ENCODE measurements around the gene GJD2.

Gene GJD2

GRCh38 chr15:34783431-34783830, 28.6 kb upstream of the GJD2 start (continued):
- TF ChIP-seq ZNF645 (tag by site-specific recombination; IDR thresholded peaks at IDR 0.05) (no peak), ZNF658 (tag by site-specific recombination; IDR thresholded peaks at IDR 0.05) (no peak)

DNA sequence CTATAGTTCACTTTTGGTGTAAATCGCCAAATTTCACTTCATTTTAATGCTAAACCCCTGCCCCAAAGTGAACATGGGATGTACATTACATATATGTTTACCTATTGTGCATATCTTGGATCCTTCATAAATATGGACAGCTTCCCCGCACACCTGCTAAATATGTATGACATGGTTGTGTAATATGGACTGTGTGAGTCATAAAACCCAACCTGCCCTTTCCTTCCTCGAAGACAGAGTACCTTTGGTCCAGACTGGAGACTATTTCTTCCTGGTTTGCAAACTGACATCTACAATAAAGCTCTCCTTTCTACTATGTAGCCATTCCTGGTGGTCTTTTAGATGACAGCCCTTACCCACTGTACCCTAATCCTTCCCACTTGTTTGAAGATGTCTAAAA, 28.1 kb upstream of the GJD2 start:
- TF ChIP-seq ZNF274 (IDR thresholded peaks at IDR 0.05; ENCODE audit: low read length) (no peak), ZNF274 (tag by site-specific recombination; IDR thresholded peaks at IDR 0.05; ENCODE audit: borderline replicate concordance) (no peak), ZNF530 (tag by site-specific recombination; IDR thresholded peaks at IDR 0.05; ENCODE audit: low read depth) (no peak), PRDM1 (tag by site-specific recombination; IDR thresholded peaks at IDR 0.05) (no peak), ZSCAN5A (tag by site-specific recombination; IDR thresholded peaks at IDR 0.05) (no peak), ZNF473 (tag by site-specific recombination; IDR thresholded peaks at IDR 0.05) (no peak)
- TF ChIP-seq, protein P1, sequence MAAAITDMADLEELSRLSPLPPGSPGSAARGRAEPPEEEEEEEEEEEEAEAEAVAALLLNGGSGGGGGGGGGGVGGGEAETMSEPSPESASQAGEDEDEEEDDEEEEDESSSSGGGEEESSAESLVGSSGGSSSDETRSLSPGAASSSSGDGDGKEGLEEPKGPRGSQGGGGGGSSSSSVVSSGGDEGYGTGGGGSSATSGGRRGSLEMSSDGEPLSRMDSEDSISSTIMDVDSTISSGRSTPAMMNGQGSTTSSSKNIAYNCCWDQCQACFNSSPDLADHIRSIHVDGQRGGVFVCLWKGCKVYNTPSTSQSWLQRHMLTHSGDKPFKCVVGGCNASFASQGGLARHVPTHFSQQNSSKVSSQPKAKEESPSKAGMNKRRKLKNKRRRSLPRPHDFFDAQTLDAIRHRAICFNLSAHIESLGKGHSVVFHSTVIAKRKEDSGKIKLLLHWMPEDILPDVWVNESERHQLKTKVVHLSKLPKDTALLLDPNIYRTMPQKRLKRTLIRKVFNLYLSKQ (tag by site-specific recombination; IDR thresholded peaks at IDR 0.05; ENCODE audit: borderline replicate concordance), result no peak
- Histone ChIP-seq H3K4me3 (ENCODE audit: low read depth, low read length) (no peak overlapping the region), H3K9me3 (ENCODE audit: control insufficient read depth, insufficient read depth, low read depth, low read length) (no peaks in the 10 kb centered on the region), H3K4me1 (ENCODE audit: control insufficient read depth, insufficient read depth, low read length) (no peaks in the 10 kb centered on the region), H3K27ac (ENCODE audit: extremely low read depth, low read depth, low read length) (no peak overlapping the region), H3K36me3 (ENCODE audit: control insufficient read depth in 2 of 2, insufficient read depth in 1 of 2, low read length in 2 of 2) (no peaks in the 10 kb centered on the region)
- POLR2A ChIA-PET, result no interaction called here
- CTCF ChIA-PET, result no interaction called here

DNA sequence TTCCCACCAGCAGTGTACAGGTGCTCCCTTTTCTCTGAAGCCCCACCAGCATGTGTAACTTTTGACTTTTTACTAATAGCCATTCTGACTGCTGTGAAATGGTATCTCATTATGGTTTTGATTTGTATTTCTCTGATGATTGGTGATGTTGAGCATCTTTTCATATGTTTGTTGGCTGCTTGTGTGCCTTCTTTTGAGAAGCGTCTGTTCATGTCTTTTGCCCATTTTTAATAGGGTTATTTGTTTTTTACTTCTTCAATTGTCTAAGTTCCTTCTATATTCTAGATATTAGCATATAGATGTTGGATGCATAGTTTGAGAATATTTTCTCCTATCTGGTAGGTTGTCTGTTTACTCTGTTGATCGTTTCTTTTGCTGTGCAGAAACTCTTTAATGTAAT, 25.9 kb upstream of the GJD2 start:
- POLR2A ChIA-PET, result no interaction called here

GRCh38 chr15:34776606-34777105, 21.9 kb upstream of the GJD2 start:
- Histone ChIP-seq H3K36me3 (ENCODE audit: control insufficient read depth in 2 of 2, insufficient read depth in 1 of 2, low read length in 2 of 2) (no peaks in the 10 kb centered on the region), H3K27ac (ENCODE audit: extremely low read depth, low read depth, low read length) (no peak overlapping the region), H3K4me1 (ENCODE audit: control insufficient read depth, insufficient read depth, low read length) (no peaks in the 10 kb centered on the region), H3K9me3 (ENCODE audit: control insufficient read depth, insufficient read depth, low read depth, low read length) (no peaks in the 10 kb centered on the region), H3K4me3 (ENCODE audit: low read depth, low read length) (no peak overlapping the region)
- ChIA-PET CTCF (no interaction called here), POLR2A (no interaction called here)
- no peak for TF ChIP-seq GLI4 (tag by site-specific recombination; IDR thresholded peaks at IDR 0.05)
- no peak for TF ChIP-seq ZNF16 (tag by site-specific recombination; IDR thresholded peaks at IDR 0.05; ENCODE audit: low read depth)
- no peak for TF ChIP-seq ZNF302 (tag by site-specific recombination; IDR thresholded peaks at IDR 0.05; ENCODE audit: low read depth)
- TF ChIP-seq ZBTB7A (tag by site-specific recombination; IDR thresholded peaks at IDR 0.05; ENCODE audit: low read depth), result no peak
- TF ChIP-seq KLF8 (tag by site-specific recombination; IDR thresholded peaks at IDR 0.05), result no peak
- TF ChIP-seq RBAK (tag by site-specific recombination; IDR thresholded peaks at IDR 0.05), result no peak
- no peak for TF ChIP-seq ZBTB17 (tag by site-specific recombination; IDR thresholded peaks at IDR 0.05)
- no peak for TF ChIP-seq ZNF23 (tag by site-specific recombination; IDR thresholded peaks at IDR 0.05; ENCODE audit: borderline replicate concordance)
- no peak for TF ChIP-seq ZNF266 (tag by site-specific recombination; IDR thresholded peaks at IDR 0.05; ENCODE audit: low read depth)
- TF ChIP-seq ZNF155 (tag by site-specific recombination; IDR thresholded peaks at IDR 0.05), result no peak
- no peak for TF ChIP-seq ZNF211 (tag by site-specific recombination; IDR thresholded peaks at IDR 0.05; ENCODE audit: low read depth)

More for the DNA sequence above, 25.9 kb upstream of the GJD2 start:
- Histone ChIP-seq H3K4me1 (ENCODE audit: control insufficient read depth, insufficient read depth, low read length) (no peaks in the 10 kb centered on the region), H3K27ac (ENCODE audit: extremely low read depth, low read depth, low read length) (no peak overlapping the region), H3K4me3 (ENCODE audit: low read depth, low read length) (no peak overlapping the region), H3K36me3 (ENCODE audit: control insufficient read depth in 2 of 2, insufficient read depth in 1 of 2, low read length in 2 of 2) (no peaks in the 10 kb centered on the region), H3K9me3 (ENCODE audit: control insufficient read depth, insufficient read depth, low read depth, low read length) (no peaks in the 10 kb centered on the region)
- TF ChIP-seq ZNF221 (tag by site-specific recombination; IDR thresholded peaks at IDR 0.05; ENCODE audit: borderline replicate concordance) (no peak), ZNF785 (tag by site-specific recombination; IDR thresholded peaks at IDR 0.05) (no peak)
- CTCF ChIA-PET, result no interaction called here

Data from HEK293 (cell line).